Measurements from ENCODE around the gene GOT2.

- TF ChIP-seq TCF7L2 (IDR thresholded peaks at IDR 0.05; ENCODE audit: low read depth, low read length): no peak
- TF ChIP-seq, protein P1, sequence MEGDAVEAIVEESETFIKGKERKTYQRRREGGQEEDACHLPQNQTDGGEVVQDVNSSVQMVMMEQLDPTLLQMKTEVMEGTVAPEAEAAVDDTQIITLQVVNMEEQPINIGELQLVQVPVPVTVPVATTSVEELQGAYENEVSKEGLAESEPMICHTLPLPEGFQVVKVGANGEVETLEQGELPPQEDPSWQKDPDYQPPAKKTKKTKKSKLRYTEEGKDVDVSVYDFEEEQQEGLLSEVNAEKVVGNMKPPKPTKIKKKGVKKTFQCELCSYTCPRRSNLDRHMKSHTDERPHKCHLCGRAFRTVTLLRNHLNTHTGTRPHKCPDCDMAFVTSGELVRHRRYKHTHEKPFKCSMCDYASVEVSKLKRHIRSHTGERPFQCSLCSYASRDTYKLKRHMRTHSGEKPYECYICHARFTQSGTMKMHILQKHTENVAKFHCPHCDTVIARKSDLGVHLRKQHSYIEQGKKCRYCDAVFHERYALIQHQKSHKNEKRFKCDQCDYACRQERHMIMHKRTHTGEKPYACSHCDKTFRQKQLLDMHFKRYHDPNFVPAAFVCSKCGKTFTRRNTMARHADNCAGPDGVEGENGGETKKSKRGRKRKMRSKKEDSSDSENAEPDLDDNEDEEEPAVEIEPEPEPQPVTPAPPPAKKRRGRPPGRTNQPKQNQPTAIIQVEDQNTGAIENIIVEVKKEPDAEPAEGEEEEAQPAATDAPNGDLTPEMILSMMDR (IDR thresholded peaks at IDR 0.05): no peak
Observed at GRCh38 chr16:58733248-58733670, 857 bp downstream of the GOT2 start.

Measured in Panc1 (cell line).